Subcutaneous abdominal adipose tissue (tissue), 5 donors: ENCODE data around the gene BCAM.
A peak's percentile ranks its signal among the peaks of the same experiment; 100 is the strongest.
"Not testable (repeated sequence)": the region's sequence is repeated elsewhere in the genome, so short reads cannot be mapped to it uniquely, and the experiment has no call there.

Experiments used
- H3K27ac ChIP-seq: one replicate; pipeline ENCODE4 v1.7.0; 2013; ENCODE audit warnings: low read depth, mild to moderate bottlenecking, inconsistent platforms, low read length, moderate library complexity
- H3K27me3 ChIP-seq, 5 donors: one replicate each; pipeline ENCODE4 v1.7.0; 2013; ENCODE audit warnings: low read length in 5 of 5, inconsistent platforms in 1 of 5; ENCODE audit not compliant: control insufficient read depth in 5 of 5, insufficient read depth in 4 of 5
- H3K36me3 ChIP-seq, 5 donors: one replicate each; pipeline ENCODE4 v1.7.0; 2013; ENCODE audit warnings: low read length in 5 of 5; ENCODE audit not compliant: control insufficient read depth in 5 of 5, insufficient read depth in 5 of 5
- H3K4me1 ChIP-seq, 5 donors: one replicate each; pipeline ENCODE4 v1.7.0; 2013; ENCODE audit warnings: low read length in 5 of 5, mild to moderate bottlenecking in 3 of 5, moderate library complexity in 1 of 5; ENCODE audit not compliant: control insufficient read depth in 5 of 5, insufficient read depth in 5 of 5
- H3K4me3 ChIP-seq, 5 donors: one replicate each; pipeline ENCODE4 v1.7.0; 2013; ENCODE audit warnings: low read length in 5 of 5, low read depth in 1 of 5
- H3K9ac ChIP-seq, 5 donors: one replicate each; pipeline ENCODE4 v1.7.0; 2013; ENCODE audit warnings: low read length in 5 of 5, mild to moderate bottlenecking in 4 of 5, moderate library complexity in 3 of 5
- H3K9me3 ChIP-seq, 5 donors: one replicate each; pipeline ENCODE4 v1.7.0; 2013; ENCODE audit warnings: low read length in 5 of 5; ENCODE audit not compliant: control insufficient read depth in 5 of 5
- donor health status: healthy.
- donor health status: healthy.
- donor health status: healthy.
- donor health status: healthy.
- donor health status: healthy.

BCAM gene

GRCh38 chr19:44847144-44848035 is 38.5 kb downstream of the BCAM start:
- Histone ChIP-seq H3K36me3 (peaks cover 0 to 4% (median 0%) of the 10 kb centered on the region in 5 donors), H3K4me1 (peaks cover 9 to 69% (median 51%) of the 10 kb centered on the region in 5 donors), H3K9ac (peak overlapping the region; percentile 87 to 98 (median 97)), H3K4me3 (peak overlapping the region; percentile 70 to 94 (median 84)), H3K27ac (peak overlapping the region; percentile 92), H3K9me3 (no peaks in the 10 kb centered on the region), H3K27me3 (no peaks in the 10 kb centered on the region)

- Histone ChIP-seq H3K4me1 (peaks cover 9 to 69% (median 51%) of the 10 kb centered on the region in 5 donors), H3K9ac (peak overlapping the region; percentile 17 to 98 (median 97)), H3K9me3 (no peaks in the 10 kb centered on the region), H3K27me3 (no peaks in the 10 kb centered on the region), H3K27ac (peak overlapping the region; percentile 92), H3K36me3 (peaks cover 0 to 4% (median 0%) of the 10 kb centered on the region in 5 donors), H3K4me3 (peak overlapping the region; percentile 70 to 85 (median 78))
These were observed 39.3 kb downstream of the BCAM start for GRCh38 chr19:44848036-44848811.

- H3K4me1 ChIP-seq, result peaks cover 9 to 69% (median 51%) of the 10 kb centered on the region in 5 donors
- peak overlapping the region in 3 of 5 donors; percentile 70 to 85 (median 78) for H3K4me3 ChIP-seq
- H3K9me3 ChIP-seq, result no peaks in the 10 kb centered on the region
- H3K36me3 ChIP-seq, result peaks cover 0 to 7% (median 0%) of the 10 kb centered on the region in 5 donors
- peak overlapping the region; percentile 92 for H3K27ac ChIP-seq
- no peaks in the 10 kb centered on the region for H3K27me3 ChIP-seq
- peak overlapping the region; percentile 35 to 98 (median 87) for H3K9ac ChIP-seq
These were observed 40.0 kb downstream of the BCAM start for GRCh38 chr19:44848812-44849447.

GRCh38 chr19:44850641-44851109 is 41.8 kb downstream of the BCAM start:
- H3K9me3 ChIP-seq, result no peaks in the 10 kb centered on the region
- H3K4me1 ChIP-seq, result peaks cover 6 to 55% (median 40%) of the 10 kb centered on the region in 5 donors
- no peaks in the 10 kb centered on the region for H3K27me3 ChIP-seq
- H3K27ac ChIP-seq, result peak overlapping the region; percentile 30
- H3K4me3 ChIP-seq, result no peak overlapping the region
- H3K9ac ChIP-seq, result no peak overlapping the region
- H3K36me3 ChIP-seq, result peaks cover 0 to 8% (median 0%) of the 10 kb centered on the region in 5 donors

GRCh38 chr19:44851427-44851826 is 42.5 kb downstream of the BCAM start:
- H3K27ac ChIP-seq, result no peak overlapping the region
- no peak overlapping the region for H3K4me3 ChIP-seq
- no peak overlapping the region for H3K9ac ChIP-seq
- no peaks in the 10 kb centered on the region for H3K9me3 ChIP-seq
- peaks cover 4 to 62% (median 42%) of the 10 kb centered on the region in 5 donors for H3K4me1 ChIP-seq
- H3K36me3 ChIP-seq, result peaks cover 0 to 10% (median 0%) of the 10 kb centered on the region in 5 donors
- H3K27me3 ChIP-seq, result no peaks in the 10 kb centered on the region

- Histone ChIP-seq H3K4me1 (peaks cover 0 to 47% (median 14%) of the 10 kb centered on the region in 5 donors), H3K4me3 (no peak overlapping the region), H3K9me3 (no peaks in the 10 kb centered on the region), H3K36me3 (peaks cover 0 to 11% (median 3%) of the 10 kb centered on the region in 5 donors), H3K27ac (peak overlapping the region; percentile 17), H3K27me3 (no peaks in the 10 kb centered on the region), H3K9ac (no peak overlapping the region)
These were observed 46.7 kb downstream of the BCAM start for GRCh38 chr19:44855606-44856005.

GRCh38 chr19:44856421-44857083 is 47.6 kb downstream of the BCAM start:
- no peak overlapping the region for H3K4me3 ChIP-seq
- H3K27ac ChIP-seq, result peak overlapping the region; percentile 17
- H3K9ac ChIP-seq, result peak overlapping the region in 1 of 5 donors; percentile 8
- no peaks in the 10 kb centered on the region for H3K9me3 ChIP-seq
- peaks cover 0 to 9% (median 3%) of the 10 kb centered on the region in 5 donors for H3K36me3 ChIP-seq
- no peaks in the 10 kb centered on the region for H3K27me3 ChIP-seq
- peaks cover 0 to 41% (median 11%) of the 10 kb centered on the region in 5 donors for H3K4me1 ChIP-seq

- no peak overlapping the region for H3K27ac ChIP-seq
- H3K9ac ChIP-seq, result no peak overlapping the region
- H3K36me3 ChIP-seq, result peaks cover 0 to 7% (median 3%) of the 10 kb centered on the region in 5 donors
- H3K9me3 ChIP-seq, result no peaks in the 10 kb centered on the region
- H3K27me3 ChIP-seq, result no peaks in the 10 kb centered on the region
- H3K4me3 ChIP-seq, result no peak overlapping the region
- H3K4me1 ChIP-seq, result peaks cover 0 to 38% (median 11%) of the 10 kb centered on the region in 5 donors
These were observed 48.9 kb downstream of the BCAM start for GRCh38 chr19:44857837-44858236.

- not testable (repeated sequence) for H3K4me3 ChIP-seq
- H3K36me3 ChIP-seq, result peaks cover 0 to 18% (median 12%) of the 10 kb centered on the region in 5 donors
These were observed 52.7 kb downstream of the BCAM start for GRCh38 chr19:44861576-44861975.

More at GRCh38 chr19:44861576-44861975, 52.7 kb downstream of the BCAM start:
- not testable (repeated sequence) for H3K27me3 ChIP-seq, H3K27ac ChIP-seq, H3K9me3 ChIP-seq, H3K9ac ChIP-seq
- H3K4me1 ChIP-seq, result peaks cover 0 to 34% (median 6%) of the 10 kb centered on the region in 5 donors
